B cell (primary cell): Measurements from ENCODE around the gene CRLF2. TPM values are rescaled to one million over a fixed set of nuclear protein-coding genes. Genes with fewer than 3 reads are reported as not detected.
"Not testable (repeated sequence)": the region's sequence is repeated elsewhere in the genome, so short reads cannot be mapped to it uniquely, and the experiment has no call there.

Experiments
- ATAC-seq: fragments of 200-7000 bp; cut with Tn5 transposase; one replicate; pipeline ENCODE4 v1.10.0; 2021; ENCODE audit warnings: low read depth, mild to moderate bottlenecking, moderate number of reproducible peaks, moderate library complexity
- CTCF ChIA-PET: fragments of 350-600 bp; sonication (Branson Sonifier 250); formaldehyde crosslinking; loops from one replicate; lab custom pipeline; 2021; ENCODE audit warnings: antibody characterized with exemption, inconsistent platforms; lab: Charles Lee
- POLR2A ChIA-PET: fragments of 350-600 bp; sonication (Branson Sonifier 250); formaldehyde crosslinking; loops from one replicate; lab custom pipeline; 2021; ENCODE audit warnings: antibody characterized with exemption; lab: Charles Lee
- DNase-seq: peaks from one replicate; pipeline ENCODE4 v3.0.0; 2013
- H2AFZ ChIP-seq: 2 replicates; pipeline ENCODE4 v1.6.1; 2012; ENCODE audit warnings: mild to moderate bottlenecking, low read depth, low read length; ENCODE audit not compliant: insufficient read depth, poor library complexity, severe bottlenecking
- H3K27ac ChIP-seq, 2 donors: 1 replicate in 1 of 2; 2 replicates in 1 of 2; pipeline ENCODE4 v1.5.1; 2012 to 2013; ENCODE audit warnings: low read length in 2 of 2, mild to moderate bottlenecking in 2 of 2, moderate library complexity in 1 of 2
- H3K27me3 ChIP-seq, 4 experiments: fragments of 200-600 bp in 1 of 4; sonication (generic) in 1 of 4; replicated peaks in 1 of 4; 1 replicate in 2 of 4; 2 replicates in 2 of 4; pipeline versions ENCODE4 v1.6.1 to v1.7.0; 2013 to 2016; ENCODE audit warnings: low read length in 3 of 4, mild to moderate bottlenecking in 2 of 4, mixed read lengths in 1 of 4, moderate library complexity in 1 of 4; ENCODE audit not compliant: insufficient read depth in 4 of 4, control insufficient read depth in 3 of 4; ENCODE audit errors: control extremely low read depth in 1 of 4
- H3K36me3 ChIP-seq, 2 experiments: replicated peaks in 1 of 2; 1 replicate in 1 of 2; 2 replicates in 1 of 2; pipeline versions ENCODE4 v1.6.1 to v1.7.1; 2013; ENCODE audit warnings: low read length in 1 of 2; ENCODE audit not compliant: insufficient read depth in 2 of 2, control insufficient read depth in 1 of 2; ENCODE audit errors: control extremely low read depth in 1 of 2, extremely low read depth in 1 of 2
- H3K4me1 ChIP-seq, 2 donors: fragments of 200-600 bp in 1 of 2; sonication (generic) in 1 of 2; 1 replicate in 1 of 2; 2 replicates in 1 of 2; pipeline versions ENCODE4 v1.5.1 to v1.6.1; 2013 to 2017; ENCODE audit warnings: low read length in 2 of 2; ENCODE audit not compliant: control insufficient read depth in 2 of 2, insufficient read depth in 2 of 2
- H3K4me2 ChIP-seq: replicated peaks from 2 replicates; pipeline ENCODE3; 2012; ENCODE audit warnings: mild to moderate bottlenecking, low read depth, low read length; ENCODE audit not compliant: poor library complexity, severe bottlenecking
- H3K4me3 ChIP-seq, 5 experiments: fragments of 200-600 bp in 1 of 5; sonication (generic) in 1 of 5; 1 replicate in 3 of 5; 2 replicates in 2 of 5; pipeline versions ENCODE4 v1.5.1 to v1.7.0; 2011 to 2016; ENCODE audit warnings: low read length in 4 of 5, mild to moderate bottlenecking in 4 of 5, low read depth in 2 of 5, control low read depth in 1 of 5, moderate library complexity in 1 of 5; ENCODE audit not compliant: insufficient read depth in 1 of 5; ENCODE audit errors: control extremely low read depth in 1 of 5, extremely low read depth in 1 of 5
- H3K79me2 ChIP-seq: fragments of 200-600 bp; sonication (generic); one replicate; pipeline ENCODE4 v1.6.0; 2016; ENCODE audit warnings: low read length; ENCODE audit not compliant: control insufficient read depth, insufficient read depth
- H3K9ac ChIP-seq: fragments of 200-600 bp; sonication (generic); 2 replicates; pipeline ENCODE4 v1.6.1; 2017; ENCODE audit warnings: mild to moderate bottlenecking, low read length, moderate library complexity
- H3K9me3 ChIP-seq, 3 donors: one replicate each; pipeline versions ENCODE4 v1.6.1 to v1.7.1; 2013; ENCODE audit warnings: low read length in 2 of 3; ENCODE audit not compliant: control insufficient read depth in 2 of 3, insufficient read depth in 1 of 3; ENCODE audit errors: control extremely low read depth in 1 of 3
- H4K20me1 ChIP-seq: 2 replicates; pipeline ENCODE4 v1.6.0; 2012; ENCODE audit warnings: mild to moderate bottlenecking, low read length; ENCODE audit not compliant: insufficient read depth, control insufficient read depth, poor library complexity, severe bottlenecking
- H3K27ac Mint-ChIP-seq: one replicate; pipeline ENCODE4 v1.8.0; 2021; ENCODE audit warnings: mixed read lengths
- H3K27me3 Mint-ChIP-seq: one replicate; pipeline ENCODE4 v1.8.0; 2021; ENCODE audit warnings: mixed read lengths
- H3K4me1 Mint-ChIP-seq: one replicate; pipeline ENCODE4 v1.8.0; 2021; ENCODE audit warnings: mixed read lengths
- H3K4me3 Mint-ChIP-seq: one replicate; pipeline ENCODE4 v1.8.0; 2021; ENCODE audit warnings: mixed read lengths
- H3K9me3 Mint-ChIP-seq: one replicate; pipeline ENCODE4 v1.8.0; 2022; ENCODE audit warnings: mixed read lengths; ENCODE audit not compliant: insufficient read depth
- CTCF ChIP-seq: fragments of 200-600 bp; IDR thresholded peaks from one replicate; pipeline ENCODE4 v1.8.0; 2022; ENCODE audit warnings: antibody characterized with exemption, mild to moderate bottlenecking
- EZH2 ChIP-seq: IDR thresholded peaks from 2 replicates; pipeline ENCODE4 v1.6.1; 2012; ENCODE audit warnings: borderline replicate concordance, low read depth, mild to moderate bottlenecking, moderate library complexity, low read length; ENCODE audit not compliant: insufficient read depth, poor library complexity, severe bottlenecking
- WGBS: methylation state at CpG from one replicate; pipeline ENCODE4 v1.1.5; 2013; ENCODE audit warnings: missing lambda C conversion rate; ENCODE audit not compliant: insufficient coverage; 5-methylcytosine and 5-hydroxymethylcytosine counted together
- intact Hi-C: fragments of 100-400 bp; cut with micrococcal nuclease; formaldehyde crosslinking; loops from one replicate; pipeline ENCODE4 v1.10.0; 2022
- polyA plus RNA-seq: library from polyadenylated mRNA; depleted of rRNA; stranded (reverse); fragments of >200 nt; gene quantifications from 2 replicates; pipeline ENCODE4 v1.2.3, GENCODE V29; 2012
- total RNA-seq, 2 donors: library from RNA; stranded (reverse); fragments of 120-200 nt in 1 of 2; gene quantifications; 1 replicate in 1 of 2; 2 replicates in 1 of 2; pipeline versions ENCODE4 v1.2.3 to v1.2.4, GENCODE V29; 2013 to 2022

CRLF2 gene
- total and polyA plus RNA-seq, 2 donors (not counting 1 experiment from before 2014, with no cell fraction given), result not detected

- Mint-ChIP-seq H3K4me3 (no peak overlapping the region), H3K27me3 (peaks cover 1% of the 10 kb centered on the region), H3K9me3 (no peaks in the 10 kb centered on the region), H3K27ac (no peak overlapping the region), H3K4me1 (no peaks in the 10 kb centered on the region)
- DNase-seq (no peak), ATAC-seq (no peak)
- WGBS, result 82% methylated on average over 7 of the region's 13 CpGs
- H3K4me2 ChIP-seq, result no peak overlapping the region
- no peaks in the 10 kb centered on the region for H3K4me1 ChIP-seq
- H3K79me2 ChIP-seq, result no peaks in the 10 kb centered on the region
- H3K27me3 ChIP-seq, result no peaks in the 10 kb centered on the region
- no peaks in the 10 kb centered on the region for H3K36me3 ChIP-seq
- TF ChIP-seq EZH2, result no peak
- no peak for TF ChIP-seq CTCF
- no peak overlapping the region for H3K4me3 ChIP-seq
- POLR2A ChIA-PET, result no interaction called here
- H3K27ac ChIP-seq, result no peak overlapping the region
- H2AFZ ChIP-seq, result no peak overlapping the region
- CTCF ChIA-PET, result no interaction called here
- H3K9ac ChIP-seq, result no peak overlapping the region
- H4K20me1 ChIP-seq, result no peaks in the 10 kb centered on the region
- intact Hi-C loops, result no loop called here
- no peaks in the 10 kb centered on the region for H3K9me3 ChIP-seq
Measured at GRCh38 chrX:1172496-1172895, 40.0 kb downstream of the CRLF2 start.

- CTCF ChIA-PET, POLR2A ChIA-PET, H3K27me3 ChIP-seq, H3K4me3 Mint-ChIP-seq, H3K4me2 ChIP-seq, H3K79me2 ChIP-seq, H3K4me3 ChIP-seq, H3K9me3 Mint-ChIP-seq, H3K4me1 ChIP-seq, H2AFZ ChIP-seq, H3K36me3 ChIP-seq, DNase-seq, H3K27ac Mint-ChIP-seq, H3K27ac ChIP-seq, H3K9ac ChIP-seq, H3K27me3 Mint-ChIP-seq, intact Hi-C loops, H3K9me3 ChIP-seq, ATAC-seq, H3K4me1 Mint-ChIP-seq, H4K20me1 ChIP-seq: not testable (repeated sequence)
- WGBS, result 89% methylated on average over 6 of the region's 13 CpGs
Measured at GRCh38 chrX:1171915-1172314, 40.5 kb downstream of the CRLF2 start.
